ENCODE measurements around the gene BOD1L1.
"Not testable (repeated sequence)": the region's sequence is repeated elsewhere in the genome, so short reads cannot be mapped to it uniquely, and the experiment has no call there.

The BOD1L1 gene

GRCh38 chr4:13618212-13618806 lies 9.2 kb downstream of the BOD1L1 start:
- DNase-seq (ENCODE audit: low spot score) = no peak

GRCh38 chr4:13617801-13618200 lies 9.7 kb downstream of the BOD1L1 start:
- DNase-seq (ENCODE audit: low spot score) = no peak

- DNase-seq (ENCODE audit: low spot score) = no peak
These were observed 10.9 kb downstream of the BOD1L1 start for GRCh38 chr4:13616597-13616996.

GRCh38 chr4:13615161-13615560 lies 12.4 kb downstream of the BOD1L1 start:
- no peak for DNase-seq (ENCODE audit: low spot score)

GRCh38 chr4:13612569-13612968 lies 15.0 kb downstream of the BOD1L1 start:
- DNase-seq (ENCODE audit: low spot score) = no peak

- no peak for DNase-seq (ENCODE audit: low spot score)
These were observed 16.2 kb downstream of the BOD1L1 start for GRCh38 chr4:13611283-13611842.

GRCh38 chr4:13605330-13605729 lies 22.2 kb downstream of the BOD1L1 start:
- DNase-seq (ENCODE audit: low spot score) = no peak

- no peak for DNase-seq (ENCODE audit: low spot score)
These were observed 25.7 kb downstream of the BOD1L1 start for GRCh38 chr4:13601848-13602247.

- no peak for DNase-seq (ENCODE audit: low spot score)
These were observed 26.5 kb downstream of the BOD1L1 start for GRCh38 chr4:13601048-13601447.

GRCh38 chr4:13599159-13599558 lies 28.4 kb downstream of the BOD1L1 start:
- DNase-seq (ENCODE audit: low spot score) = no peak

GRCh38 chr4:13597604-13598003 lies 29.9 kb downstream of the BOD1L1 start:
- DNase-seq (ENCODE audit: low spot score) = no peak

- DNase-seq (ENCODE audit: low spot score) = no peak
These were observed 30.4 kb downstream of the BOD1L1 start for GRCh38 chr4:13597141-13597540.

GRCh38 chr4:13592220-13592619 lies 35.3 kb downstream of the BOD1L1 start:
- DNase-seq (ENCODE audit: low spot score) = no peak

- DNase-seq (ENCODE audit: low spot score) = no peak
These were observed 36.8 kb downstream of the BOD1L1 start for GRCh38 chr4:13590766-13591165.

- no peak for DNase-seq (ENCODE audit: low spot score)
These were observed 38.6 kb downstream of the BOD1L1 start for GRCh38 chr4:13588954-13589353.

GRCh38 chr4:13584481-13584880 lies 43.0 kb downstream of the BOD1L1 start:
- no peak for DNase-seq (ENCODE audit: low spot score)

GRCh38 chr4:13580036-13580435 lies 47.5 kb downstream of the BOD1L1 start:
- DNase-seq (ENCODE audit: low spot score) = no peak

- DNase-seq (ENCODE audit: low spot score) = no peak
These were observed 49.9 kb downstream of the BOD1L1 start for GRCh38 chr4:13577660-13578059.

- no peak for DNase-seq (ENCODE audit: low spot score)
These were observed 56.6 kb downstream of the BOD1L1 start for GRCh38 chr4:13570916-13571315.

- DNase-seq (ENCODE audit: low spot score) = no peak
These were observed 60.4 kb downstream of the BOD1L1 start for GRCh38 chr4:13567125-13567524.

GRCh38 chr4:13562876-13563275 lies 64.6 kb downstream of the BOD1L1 start:
- no peak for DNase-seq (ENCODE audit: low spot score)

GRCh38 chr4:13561673-13562072 lies 65.9 kb downstream of the BOD1L1 start:
- no peak for DNase-seq (ENCODE audit: low spot score)

GRCh38 chr4:13560111-13560510 lies 67.4 kb downstream of the BOD1L1 start:
- DNase-seq (ENCODE audit: low spot score) = not testable (repeated sequence)

GRCh38 chr4:13559413-13559812 lies 68.1 kb downstream of the BOD1L1 start:
- no peak for DNase-seq (ENCODE audit: low spot score)

Measured in CD4-positive, alpha-beta T cell treated with Interleukin-6 at 100 ng/mL for 8 hours (primary cell).